ENCODE measurements around the gene ZCCHC9.

The ZCCHC9 gene

DNA sequence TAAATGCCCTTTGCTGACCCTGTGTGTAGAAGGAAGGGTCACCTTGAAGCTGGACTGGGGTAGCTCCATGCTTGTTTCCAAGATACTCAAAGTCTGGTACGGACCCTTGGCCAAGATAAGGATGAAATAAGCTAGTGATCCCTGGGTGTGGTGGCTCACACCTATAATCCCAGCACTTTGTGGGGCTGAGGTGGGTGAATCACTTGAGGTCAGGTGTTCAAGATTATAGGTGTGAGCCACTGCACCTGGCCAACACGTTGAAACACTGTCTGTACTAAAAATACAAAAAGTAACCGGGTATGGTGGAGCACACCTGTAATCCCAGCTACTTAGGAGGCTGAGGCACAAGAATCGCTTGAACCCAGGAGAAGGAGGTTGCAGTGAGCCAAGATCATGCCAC is 59.3 kb downstream of the ZCCHC9 start:
- in situ Hi-C loops (cut with HindIII; ENCODE audit: low sequenced_read_pairs) = no loop called here

GRCh38 chr5:81361600-81361999 is 60.2 kb downstream of the ZCCHC9 start:
- in situ Hi-C loops (cut with HindIII; ENCODE audit: low sequenced_read_pairs) = no loop called here
- no peak for DNase-seq (ENCODE audit: low read depth)
- no peak overlapping the region for H3K4me3 ChIP-seq (ENCODE audit: low read depth, low read length)
- no peak for TF ChIP-seq CTCF (IDR thresholded peaks at IDR 0.05; ENCODE audit: low read depth, low read length, missing control alignments)

More for the DNA sequence above, 59.3 kb downstream of the ZCCHC9 start:
- no peak for TF ChIP-seq CTCF (IDR thresholded peaks at IDR 0.05; ENCODE audit: low read depth, low read length, missing control alignments)
- DNase-seq (ENCODE audit: low read depth) = no peak
- H3K4me3 ChIP-seq (ENCODE audit: low read depth, low read length) = no peak overlapping the region
